ENCODE data around the gene MRPL33. TPM values are rescaled to one million over a fixed set of nuclear protein-coding genes. Genes with fewer than 3 reads are reported as not detected.

Gene MRPL33
- polyA plus RNA-seq, 3 donors = 67.4 to 341 (median 331) TPM

DNA sequence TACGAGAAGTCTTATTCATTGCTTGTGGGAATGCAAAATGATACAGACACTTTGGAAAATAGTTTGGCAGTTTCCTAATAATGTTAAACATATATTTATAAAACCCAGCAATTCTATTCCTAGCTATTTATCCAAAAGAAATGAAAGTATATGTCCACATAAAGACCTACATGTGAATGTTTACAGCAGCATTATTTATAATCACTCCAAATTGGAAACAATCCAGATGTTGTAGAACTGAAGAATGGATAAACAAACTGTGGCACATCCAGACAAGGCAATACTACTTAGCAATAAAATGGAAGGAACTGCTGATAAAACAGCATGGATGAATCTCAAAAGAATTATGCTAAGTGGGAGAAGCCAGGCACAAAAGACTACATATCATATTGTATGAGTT lies 19.3 kb downstream of the MRPL33 start:
- no peak overlapping the region for H3K9ac ChIP-seq (ENCODE audit: insufficient read depth, low read length, poor library complexity, severe bottlenecking)
- H3K27me3 ChIP-seq (ENCODE audit: control insufficient read depth in 2 of 2, insufficient read depth in 2 of 2, low read length in 2 of 2) = no peaks in the 10 kb centered on the region
- Mint-ChIP-seq H3K27me3 (ENCODE audit: low read depth in 3 of 3) (no peaks in the 10 kb centered on the region), H3K9me3 (peaks cover 0 to 3% (median 1%) of the 10 kb centered on the region in 7 donors), H3K4me1 (peaks cover 24% of the 10 kb centered on the region), H3K27ac (no peak overlapping the region), H3K36me3 (peaks cover 8 to 9% of the 10 kb centered on the region in 2 donors), H3K4me3 (no peak overlapping the region)
- no peak overlapping the region for H2AFZ ChIP-seq (ENCODE audit: insufficient read depth, low read depth, low read length, poor library complexity, severe bottlenecking)
- no peak overlapping the region for H3K4me3 ChIP-seq (replicated peaks in 1 of 3; ENCODE audit: low read depth in 2 of 3, low read length in 3 of 3)
- intact Hi-C loops (cut with micrococcal nuclease) = loop anchor here in 1 of 2 donors (10.0 kb wide), 1 partner anchor 294 kb away; no protein-coding TSS in a partner anchor
- no peaks in the 10 kb centered on the region for H3K36me3 ChIP-seq (replicated peaks in 1 of 2; ENCODE audit: control insufficient read depth in 1 of 2, insufficient read depth in 2 of 2, low read length in 2 of 2)
- no CpG with 5 or more reads among the region's 1 CpG for WGBS (ENCODE audit: insufficient coverage)
- peaks cover 21 to 29% of the 10 kb centered on the region in 2 donors for H3K4me1 ChIP-seq (ENCODE audit: control insufficient read depth in 1 of 2, insufficient read depth in 2 of 2, low read length in 2 of 2)
- no peaks in the 10 kb centered on the region for H4K20me1 ChIP-seq (ENCODE audit: insufficient read depth, low read length)
- H3K27ac ChIP-seq (ENCODE audit: low read depth in 1 of 2, low read length in 2 of 2) = no peak overlapping the region
- TF ChIP-seq, protein P1, sequence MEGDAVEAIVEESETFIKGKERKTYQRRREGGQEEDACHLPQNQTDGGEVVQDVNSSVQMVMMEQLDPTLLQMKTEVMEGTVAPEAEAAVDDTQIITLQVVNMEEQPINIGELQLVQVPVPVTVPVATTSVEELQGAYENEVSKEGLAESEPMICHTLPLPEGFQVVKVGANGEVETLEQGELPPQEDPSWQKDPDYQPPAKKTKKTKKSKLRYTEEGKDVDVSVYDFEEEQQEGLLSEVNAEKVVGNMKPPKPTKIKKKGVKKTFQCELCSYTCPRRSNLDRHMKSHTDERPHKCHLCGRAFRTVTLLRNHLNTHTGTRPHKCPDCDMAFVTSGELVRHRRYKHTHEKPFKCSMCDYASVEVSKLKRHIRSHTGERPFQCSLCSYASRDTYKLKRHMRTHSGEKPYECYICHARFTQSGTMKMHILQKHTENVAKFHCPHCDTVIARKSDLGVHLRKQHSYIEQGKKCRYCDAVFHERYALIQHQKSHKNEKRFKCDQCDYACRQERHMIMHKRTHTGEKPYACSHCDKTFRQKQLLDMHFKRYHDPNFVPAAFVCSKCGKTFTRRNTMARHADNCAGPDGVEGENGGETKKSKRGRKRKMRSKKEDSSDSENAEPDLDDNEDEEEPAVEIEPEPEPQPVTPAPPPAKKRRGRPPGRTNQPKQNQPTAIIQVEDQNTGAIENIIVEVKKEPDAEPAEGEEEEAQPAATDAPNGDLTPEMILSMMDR (IDR thresholded peaks at IDR 0.05) = no peak
- H3K4me2 ChIP-seq (replicated peaks; ENCODE audit: extremely low read depth, low read length, poor library complexity, severe bottlenecking) = no peak overlapping the region
- DNase-seq = no peak
- no peaks in the 10 kb centered on the region for H3K79me2 ChIP-seq (ENCODE audit: insufficient read depth, low read length)
- no peaks in the 10 kb centered on the region for H3K9me3 ChIP-seq (replicated peaks in 1 of 2; ENCODE audit: control insufficient read depth in 1 of 2, insufficient read depth in 1 of 2, low read length in 2 of 2)

DNA sequence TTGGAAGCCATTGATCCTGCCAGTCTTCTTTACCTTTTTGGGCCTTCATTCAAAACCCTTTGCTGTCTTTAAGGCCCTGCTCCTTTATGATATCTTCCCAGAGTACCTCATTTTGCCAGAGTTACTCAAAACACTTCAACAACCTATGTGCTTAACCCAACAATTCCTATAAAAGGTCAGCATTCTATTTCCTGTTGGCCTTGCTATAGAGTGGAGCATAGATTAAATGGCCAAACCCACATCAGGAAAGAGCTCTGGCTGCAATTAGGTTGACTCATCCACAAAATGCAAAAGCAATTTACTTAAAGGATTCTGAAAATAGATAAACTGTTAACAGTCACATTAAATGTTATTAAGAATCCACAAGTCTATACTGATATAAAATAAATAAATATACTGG lies 21.2 kb downstream of the MRPL33 start:
- Histone ChIP-seq H3K27ac (ENCODE audit: low read depth in 1 of 2, low read length in 2 of 2) (peak overlapping the region in 1 of 2 donors; percentile 55), H3K36me3 (replicated peaks in 1 of 2; ENCODE audit: control insufficient read depth in 1 of 2, insufficient read depth in 2 of 2, low read length in 2 of 2) (no peaks in the 10 kb centered on the region), H4K20me1 (ENCODE audit: insufficient read depth, low read length) (no peaks in the 10 kb centered on the region), H3K9me3 (replicated peaks in 1 of 2; ENCODE audit: control insufficient read depth in 1 of 2, insufficient read depth in 1 of 2, low read length in 2 of 2) (no peaks in the 10 kb centered on the region), H3K4me2 (replicated peaks; ENCODE audit: extremely low read depth, low read length, poor library complexity, severe bottlenecking) (no peak overlapping the region), H3K4me3 (replicated peaks in 1 of 3; ENCODE audit: low read depth in 2 of 3, low read length in 3 of 3) (peak overlapping the region in 1 of 3 experiments; percentile 18), H3K4me1 (ENCODE audit: control insufficient read depth in 1 of 2, insufficient read depth in 2 of 2, low read length in 2 of 2) (peaks cover 40 to 49% of the 10 kb centered on the region in 2 donors), H3K79me2 (ENCODE audit: insufficient read depth, low read length) (no peaks in the 10 kb centered on the region), H3K27me3 (ENCODE audit: control insufficient read depth in 2 of 2, insufficient read depth in 2 of 2, low read length in 2 of 2) (no peaks in the 10 kb centered on the region), H2AFZ (ENCODE audit: insufficient read depth, low read depth, low read length, poor library complexity, severe bottlenecking) (peak overlapping the region; percentile 64), H3K9ac (ENCODE audit: insufficient read depth, low read length, poor library complexity, severe bottlenecking) (no peak overlapping the region)
- intact Hi-C loops (cut with micrococcal nuclease) = loop anchor here in 1 of 2 donors (10.0 kb wide), 1 partner anchor 292 kb away; no protein-coding TSS in a partner anchor
- Mint-ChIP-seq H3K27ac (peak overlapping the region in 6 of 7 donors; percentile 4 to 84 (median 68)), H3K9me3 (peaks cover 0 to 5% (median 2%) of the 10 kb centered on the region in 7 donors), H3K36me3 (peaks cover 8 to 9% of the 10 kb centered on the region in 2 donors), H3K4me1 (peaks cover 44% of the 10 kb centered on the region), H3K4me3 (no peak overlapping the region), H3K27me3 (ENCODE audit: low read depth in 3 of 3) (no peaks in the 10 kb centered on the region)
- TF ChIP-seq, protein P1 (IDR thresholded peaks at IDR 0.05) = no peak
- DNase-seq = no peak
